NCI-H1105 (cell line): ENCODE results near the gene SGPP1.
A peak's percentile ranks its signal among the peaks of the same experiment; 100 is the strongest.
"Not testable (repeated sequence)": the region's sequence is repeated elsewhere in the genome, so short reads cannot be mapped to it uniquely, and the experiment has no call there.

Source experiments
- DNase-seq: peaks from one replicate; lab custom pipeline; 2025; lab: John Stamatoyannopoulos, UW

SGPP1 gene

GRCh38 chr14:63672417-63673180, 55.3 kb downstream of the SGPP1 start:
- DNase-seq = peak; percentile 32

- DNase-seq = no peak
Measured at GRCh38 chr14:63671987-63672386, 55.9 kb downstream of the SGPP1 start.

- DNase-seq = no peak
Measured at GRCh38 chr14:63670692-63671091, 57.2 kb downstream of the SGPP1 start.

- no peak for DNase-seq
Measured at GRCh38 chr14:63666335-63666734, 61.5 kb downstream of the SGPP1 start.

GRCh38 chr14:63663428-63664341, 64.2 kb downstream of the SGPP1 start:
- DNase-seq = no peak

GRCh38 chr14:63662776-63663175, 65.1 kb downstream of the SGPP1 start:
- DNase-seq = no peak

- DNase-seq = not testable (repeated sequence)
Measured at GRCh38 chr14:63661881-63662280, 66.0 kb downstream of the SGPP1 start.

- DNase-seq = no peak
Measured at GRCh38 chr14:63659726-63660125, 68.1 kb downstream of the SGPP1 start.

GRCh38 chr14:63656194-63656593, 71.7 kb downstream of the SGPP1 start:
- DNase-seq = no peak

GRCh38 chr14:63654936-63655335, 72.9 kb downstream of the SGPP1 start:
- no peak for DNase-seq

GRCh38 chr14:63654346-63654745, 73.5 kb downstream of the SGPP1 start:
- no peak for DNase-seq

GRCh38 chr14:63652406-63652805, 75.5 kb downstream of the SGPP1 start:
- DNase-seq = no peak

GRCh38 chr14:63650256-63650952, 77.5 kb downstream of the SGPP1 start:
- no peak for DNase-seq

GRCh38 chr14:63647696-63648410, 80.0 kb downstream of the SGPP1 start:
- no peak for DNase-seq

- no peak for DNase-seq
Measured at GRCh38 chr14:63644741-63645140, 83.1 kb downstream of the SGPP1 start.

- DNase-seq = no peak
Measured at GRCh38 chr14:63642656-63643382, 85.0 kb downstream of the SGPP1 start.

GRCh38 chr14:63642229-63642611, 85.6 kb downstream of the SGPP1 start:
- peak; percentile 85 for DNase-seq

- DNase-seq = peak; percentile 100
Measured at GRCh38 chr14:63641473-63642228, 86.2 kb downstream of the SGPP1 start, which contains the start of gene WDR89. TSS of gene WDR89 (minus strand) at chr14:63641871. CDS start at chr14:63599942, 41,929 bp downstream.

GRCh38 chr14:63638493-63638892, 89.4 kb downstream of the SGPP1 start:
- no peak for DNase-seq

GRCh38 chr14:63636094-63636635, 91.7 kb downstream of the SGPP1 start:
- DNase-seq = not testable (repeated sequence)
